Smooth muscle cell (in vitro differentiated cells): ENCODE data around the gene DUSP2. TPM values are rescaled to one million over a fixed set of nuclear protein-coding genes. Genes with fewer than 3 reads are reported as not detected.

ENCODE experiments used
- DNase-seq: peaks from one replicate; lab custom pipeline; 2025; ENCODE audit not compliant: unreplicated experiment; lab: John Stamatoyannopoulos, UW
- H2AFZ ChIP-seq: fragments of 200-600 bp; sonication (generic); 2 replicates; pipeline ENCODE4 v1.6.0; 2016; ENCODE audit warnings: antibody characterized with exemption, low read depth, mild to moderate bottlenecking
- H3F3A ChIP-seq: fragments of 200-600 bp; sonication (generic); 2 replicates; pipeline ENCODE4 v1.6.0; 2017; ENCODE audit warnings: antibody characterized with exemption, low read depth
- H3K27ac ChIP-seq: fragments of 200-600 bp; sonication (generic); 2 replicates; pipeline ENCODE4 v1.5.1; 2016; ENCODE audit warnings: low read depth, mild to moderate bottlenecking
- H3K27me3 ChIP-seq: fragments of 200-600 bp; sonication (generic); 2 replicates; pipeline ENCODE4 v1.6.1; 2016; ENCODE audit warnings: low read depth, mild to moderate bottlenecking
- H3K36me3 ChIP-seq: fragments of 200-600 bp; sonication (generic); 2 replicates; pipeline ENCODE4 v1.5.1; 2016; ENCODE audit warnings: low read depth
- H3K4me1 ChIP-seq: fragments of 200-600 bp; sonication (generic); 2 replicates; pipeline ENCODE4 v1.5.1; 2016; ENCODE audit warnings: low read depth
- H3K4me2 ChIP-seq: fragments of 200-600 bp; sonication (generic); 2 replicates; pipeline ENCODE4 v1.6.0; 2016; ENCODE audit warnings: mild to moderate bottlenecking
- H3K4me3 ChIP-seq: fragments of 200-600 bp; sonication (generic); 2 replicates; pipeline ENCODE4 v1.5.1; 2016; ENCODE audit warnings: mild to moderate bottlenecking
- H3K79me2 ChIP-seq: fragments of 200-600 bp; sonication (generic); 2 replicates; pipeline ENCODE4 v1.6.0; 2016; ENCODE audit warnings: low read depth, mild to moderate bottlenecking
- H3K9ac ChIP-seq: fragments of 200-600 bp; sonication (generic); 2 replicates; pipeline ENCODE4 v1.6.0; 2016; ENCODE audit warnings: low read depth
- H3K9me3 ChIP-seq: fragments of 200-600 bp; sonication (generic); replicated peaks from 2 replicates; pipeline ENCODE4 v1.5.1; 2016; ENCODE audit warnings: low read depth
- H4K20me1 ChIP-seq: fragments of 200-600 bp; sonication (generic); 2 replicates; pipeline ENCODE4 v1.6.0; 2016; ENCODE audit warnings: low read depth
- WGBS: methylation state at CpG from one replicate; pipeline ENCODE4 v1.1.7; 2016; ENCODE audit warnings: low lambda C conversion rate; 5-methylcytosine and 5-hydroxymethylcytosine counted together
- polyA plus RNA-seq: library from polyadenylated mRNA; unstranded; fragments of >200 nt; fragmentation: Nextera tagmentation; extraction: Ambion mirVana; gene quantifications from 2 replicates; pipeline ENCODE4 v1.2.1, GENCODE V29; 2016
- total RNA-seq: library from RNA; depleted of rRNA; stranded (reverse); fragments of >200 nt; gene quantifications from 2 replicates; pipeline ENCODE4 v1.2.3, GENCODE V29; 2014
- TF ChIP-seq, protein P1 (sequence below): fragments of 200-600 bp; sonication (generic); IDR thresholded peaks from 2 replicates; pipeline ENCODE4 v1.5.1; 2017; ENCODE audit warnings: borderline replicate concordance, mild to moderate bottlenecking, antibody characterized with exemption; ENCODE audit not compliant: insufficient read depth, poor library complexity, severe bottlenecking

DUSP2 gene
- total and polyA plus RNA-seq, 2 experiments from 2014 or later, result 55.3 to 89.3 TPM

GRCh38 chr2:96100893-96101304, 44.3 kb downstream of the DUSP2 start:
- Histone ChIP-seq H3K4me3 (no peak overlapping the region), H3K79me2 (no peaks in the 10 kb centered on the region), H3K9me3 (no peaks in the 10 kb centered on the region), H3K27me3 (no peaks in the 10 kb centered on the region), H4K20me1 (no peaks in the 10 kb centered on the region), H3K27ac (no peak overlapping the region), H3K4me2 (no peak overlapping the region), H3F3A (no peaks in the 10 kb centered on the region), H3K36me3 (no peaks in the 10 kb centered on the region), H3K9ac (no peak overlapping the region), H3K4me1 (no peaks in the 10 kb centered on the region), H2AFZ (no peak overlapping the region)
- no peak for DNase-seq
- TF ChIP-seq, protein P1, sequence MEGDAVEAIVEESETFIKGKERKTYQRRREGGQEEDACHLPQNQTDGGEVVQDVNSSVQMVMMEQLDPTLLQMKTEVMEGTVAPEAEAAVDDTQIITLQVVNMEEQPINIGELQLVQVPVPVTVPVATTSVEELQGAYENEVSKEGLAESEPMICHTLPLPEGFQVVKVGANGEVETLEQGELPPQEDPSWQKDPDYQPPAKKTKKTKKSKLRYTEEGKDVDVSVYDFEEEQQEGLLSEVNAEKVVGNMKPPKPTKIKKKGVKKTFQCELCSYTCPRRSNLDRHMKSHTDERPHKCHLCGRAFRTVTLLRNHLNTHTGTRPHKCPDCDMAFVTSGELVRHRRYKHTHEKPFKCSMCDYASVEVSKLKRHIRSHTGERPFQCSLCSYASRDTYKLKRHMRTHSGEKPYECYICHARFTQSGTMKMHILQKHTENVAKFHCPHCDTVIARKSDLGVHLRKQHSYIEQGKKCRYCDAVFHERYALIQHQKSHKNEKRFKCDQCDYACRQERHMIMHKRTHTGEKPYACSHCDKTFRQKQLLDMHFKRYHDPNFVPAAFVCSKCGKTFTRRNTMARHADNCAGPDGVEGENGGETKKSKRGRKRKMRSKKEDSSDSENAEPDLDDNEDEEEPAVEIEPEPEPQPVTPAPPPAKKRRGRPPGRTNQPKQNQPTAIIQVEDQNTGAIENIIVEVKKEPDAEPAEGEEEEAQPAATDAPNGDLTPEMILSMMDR, result no peak
- 94% methylated on average over 3 of the region's 3 CpGs for WGBS

DNA sequence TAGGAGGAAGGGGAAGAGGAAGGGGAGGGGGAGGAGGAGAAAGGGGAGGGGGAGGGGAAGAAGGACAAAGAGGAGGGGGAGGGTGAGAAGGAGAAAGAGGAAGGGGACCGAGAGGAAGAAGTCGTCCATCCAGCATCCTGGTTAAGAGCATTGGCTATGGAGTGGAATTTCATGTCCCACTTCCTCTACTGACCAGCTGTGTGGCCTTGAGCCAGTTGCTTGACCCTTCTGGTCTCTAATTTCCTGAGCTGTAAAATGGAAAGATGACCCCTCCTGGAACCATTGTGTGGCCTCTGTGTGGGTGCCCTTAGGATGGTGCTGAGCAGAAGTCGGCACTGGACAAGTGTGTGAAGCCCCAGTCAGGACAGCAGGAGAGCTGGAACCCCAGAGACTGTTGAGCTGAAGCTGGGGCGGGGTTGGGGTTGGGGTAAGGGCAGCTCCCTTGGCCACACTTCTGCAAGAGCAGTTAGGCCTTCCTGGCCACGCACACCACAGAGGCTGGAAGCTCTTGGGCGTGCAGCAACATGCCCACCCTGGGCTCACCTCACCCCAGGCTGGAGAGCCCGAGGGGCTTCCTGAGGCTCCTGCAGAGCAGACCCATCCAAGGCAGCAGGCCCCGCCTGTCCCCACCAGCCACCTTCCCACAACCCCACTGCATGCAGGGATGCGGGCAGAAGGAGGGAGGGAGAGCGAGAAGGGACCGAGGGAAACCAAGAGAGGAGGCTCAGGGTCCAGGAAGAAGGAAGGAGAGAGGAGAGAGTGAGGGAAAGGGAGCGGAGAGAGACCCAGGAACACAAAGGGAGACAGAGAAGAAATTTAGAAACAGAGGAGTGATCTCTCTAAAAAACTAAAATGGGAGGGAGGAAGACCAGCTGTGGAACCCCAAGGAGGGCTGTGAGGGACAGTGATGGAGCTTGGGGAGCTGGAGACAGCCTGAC, 45.1 kb downstream of the DUSP2 start:
- TF ChIP-seq, protein P1, result no peak
- whole genome bisulfite sequencing, result 83% methylated on average over 11 of the region's 12 CpGs
- Histone ChIP-seq H4K20me1 (no peaks in the 10 kb centered on the region), H3K27me3 (no peaks in the 10 kb centered on the region), H3K36me3 (no peaks in the 10 kb centered on the region), H3K4me1 (no peaks in the 10 kb centered on the region), H3K79me2 (no peaks in the 10 kb centered on the region), H3F3A (no peaks in the 10 kb centered on the region), H3K9me3 (no peaks in the 10 kb centered on the region), H3K4me2 (no peak overlapping the region), H2AFZ (no peak overlapping the region), H3K9ac (no peak overlapping the region), H3K27ac (no peak overlapping the region), H3K4me3 (no peak overlapping the region)
- DNase-seq, result no peak

DNA sequence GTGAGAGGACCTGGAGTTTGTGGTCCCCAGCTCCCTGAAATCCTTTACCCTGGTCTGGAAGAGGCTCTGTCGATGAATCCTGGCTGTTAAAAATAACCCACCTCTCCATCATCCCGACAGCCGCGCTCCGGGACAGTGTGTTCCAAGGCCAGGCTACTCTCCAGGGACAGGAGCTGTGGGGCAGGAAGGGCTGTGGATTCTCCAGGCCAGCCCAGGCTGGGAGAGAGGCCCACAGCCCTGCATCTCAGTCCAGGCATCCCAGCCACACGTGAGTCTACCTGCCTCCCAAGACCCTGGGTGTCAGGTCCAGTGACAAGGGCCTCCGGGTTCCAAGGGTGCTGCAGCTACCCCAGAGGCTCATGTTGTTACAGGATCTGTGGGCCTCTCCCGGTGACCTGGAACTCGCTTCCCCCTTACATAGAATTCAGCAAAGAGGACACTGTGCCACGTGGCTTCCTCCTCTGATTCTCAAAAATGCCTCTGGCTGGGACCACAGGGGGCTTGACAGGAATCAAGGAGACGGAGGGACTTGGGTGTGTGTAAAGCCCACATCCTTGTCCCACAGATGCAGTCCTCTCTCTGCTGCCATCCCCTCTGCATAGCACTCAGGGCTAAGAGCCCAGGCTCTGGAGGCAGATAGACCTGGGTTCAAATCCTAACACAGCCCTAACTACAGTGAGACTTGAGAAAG, 46.2 kb downstream of the DUSP2 start:
- no peak overlapping the region for H3K4me3 ChIP-seq
- H3K9me3 ChIP-seq, result no peaks in the 10 kb centered on the region
- no peak overlapping the region for H2AFZ ChIP-seq
- H3K4me2 ChIP-seq, result no peak overlapping the region
- DNase-seq, result no peak
- no peaks in the 10 kb centered on the region for H4K20me1 ChIP-seq
- no peaks in the 10 kb centered on the region for H3K4me1 ChIP-seq
- no peak overlapping the region for H3K9ac ChIP-seq
- H3K27ac ChIP-seq, result no peak overlapping the region
- no peaks in the 10 kb centered on the region for H3K36me3 ChIP-seq
- no peaks in the 10 kb centered on the region for H3K79me2 ChIP-seq
- TF ChIP-seq, protein P1, result no peak
- no peaks in the 10 kb centered on the region for H3K27me3 ChIP-seq
- no peaks in the 10 kb centered on the region for H3F3A ChIP-seq
- WGBS, result 90% methylated on average over 11 of the region's 11 CpGs
